ENCODE data around the gene TBC1D14. TPM values are rescaled to one million over a fixed set of nuclear protein-coding genes. Genes with fewer than 3 reads are reported as not detected.
A peak's percentile ranks its signal among the peaks of the same experiment; 100 is the strongest.

Gene TBC1D14
- total RNA-seq, 2 donors from 2014 or later: 43.2 to 46.6 TPM

DNA sequence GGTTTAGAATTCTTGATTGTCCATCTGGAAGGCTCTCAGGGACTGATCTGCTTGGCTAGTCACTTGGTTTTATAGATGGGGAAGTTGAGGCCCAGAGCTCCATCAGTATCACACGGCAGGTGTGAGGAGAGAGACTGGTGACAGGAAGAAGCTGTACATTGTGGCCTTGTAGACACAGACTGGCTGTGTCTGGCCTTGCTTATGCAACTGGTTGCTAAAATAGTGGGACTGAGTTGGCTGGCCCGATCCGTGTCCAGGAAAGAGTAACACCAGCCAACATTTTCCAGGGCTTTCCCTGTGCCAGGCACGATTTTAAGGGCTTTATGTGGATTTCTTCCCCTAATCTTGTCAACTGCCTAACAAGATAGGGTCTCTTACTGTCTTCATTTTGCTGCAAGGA is 2.8 kb downstream of the TBC1D14 start:
- intact Hi-C loops (cut with DNase I): no loop called here
- Histone ChIP-seq H3K36me3 (no peaks in the 10 kb centered on the region), H3K4me1 (peaks cover 21% of the 10 kb centered on the region), H3K27me3 (no peaks in the 10 kb centered on the region), H3K27ac (no peak overlapping the region), H3K9me3 (no peaks in the 10 kb centered on the region), H3K9ac (ENCODE audit: low read depth in 2 of 2, low read length in 2 of 2) (no peak overlapping the region), H3K4me3 (no peak overlapping the region)
- TF ChIP-seq, protein P1, sequence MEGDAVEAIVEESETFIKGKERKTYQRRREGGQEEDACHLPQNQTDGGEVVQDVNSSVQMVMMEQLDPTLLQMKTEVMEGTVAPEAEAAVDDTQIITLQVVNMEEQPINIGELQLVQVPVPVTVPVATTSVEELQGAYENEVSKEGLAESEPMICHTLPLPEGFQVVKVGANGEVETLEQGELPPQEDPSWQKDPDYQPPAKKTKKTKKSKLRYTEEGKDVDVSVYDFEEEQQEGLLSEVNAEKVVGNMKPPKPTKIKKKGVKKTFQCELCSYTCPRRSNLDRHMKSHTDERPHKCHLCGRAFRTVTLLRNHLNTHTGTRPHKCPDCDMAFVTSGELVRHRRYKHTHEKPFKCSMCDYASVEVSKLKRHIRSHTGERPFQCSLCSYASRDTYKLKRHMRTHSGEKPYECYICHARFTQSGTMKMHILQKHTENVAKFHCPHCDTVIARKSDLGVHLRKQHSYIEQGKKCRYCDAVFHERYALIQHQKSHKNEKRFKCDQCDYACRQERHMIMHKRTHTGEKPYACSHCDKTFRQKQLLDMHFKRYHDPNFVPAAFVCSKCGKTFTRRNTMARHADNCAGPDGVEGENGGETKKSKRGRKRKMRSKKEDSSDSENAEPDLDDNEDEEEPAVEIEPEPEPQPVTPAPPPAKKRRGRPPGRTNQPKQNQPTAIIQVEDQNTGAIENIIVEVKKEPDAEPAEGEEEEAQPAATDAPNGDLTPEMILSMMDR (IDR thresholded peaks at IDR 0.05): no peak
- no peak for DNase-seq

DNA sequence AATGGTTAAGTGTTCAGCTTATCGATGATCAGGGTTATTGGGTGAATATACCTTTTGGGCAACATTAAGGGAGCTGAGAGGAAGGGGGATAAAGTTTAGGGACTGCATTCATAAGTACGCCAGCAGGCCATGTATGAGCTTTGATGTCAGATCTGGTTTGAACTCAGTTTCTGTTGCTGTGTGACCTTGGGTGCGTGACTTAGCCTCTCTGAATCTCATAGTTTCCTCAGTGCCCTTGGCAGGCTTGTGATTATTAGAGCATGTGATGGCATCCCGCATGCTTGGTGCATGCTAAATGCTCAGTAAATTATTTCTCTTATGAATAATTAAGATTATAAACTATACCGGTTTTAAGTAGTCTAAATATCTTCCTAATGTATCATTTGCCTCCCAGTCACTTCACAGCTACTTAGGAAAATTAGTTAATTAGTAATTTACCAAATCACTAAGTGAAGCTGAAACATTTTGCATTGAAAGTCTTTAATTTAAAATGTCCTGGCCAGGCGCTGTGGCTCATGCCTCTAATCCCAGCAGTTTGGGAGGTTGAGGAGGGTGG is 3.8 kb downstream of the TBC1D14 start:
- DNase-seq: no peak
- intact Hi-C loops (cut with DNase I): no loop called here
- Histone ChIP-seq H3K27ac (no peak overlapping the region), H3K36me3 (no peaks in the 10 kb centered on the region), H3K4me3 (no peak overlapping the region), H3K9ac (ENCODE audit: low read depth in 2 of 2, low read length in 2 of 2) (no peak overlapping the region), H3K9me3 (no peaks in the 10 kb centered on the region), H3K4me1 (peaks cover 27% of the 10 kb centered on the region), H3K27me3 (no peaks in the 10 kb centered on the region)
- TF ChIP-seq, protein P1 (IDR thresholded peaks at IDR 0.05): no peak

DNA sequence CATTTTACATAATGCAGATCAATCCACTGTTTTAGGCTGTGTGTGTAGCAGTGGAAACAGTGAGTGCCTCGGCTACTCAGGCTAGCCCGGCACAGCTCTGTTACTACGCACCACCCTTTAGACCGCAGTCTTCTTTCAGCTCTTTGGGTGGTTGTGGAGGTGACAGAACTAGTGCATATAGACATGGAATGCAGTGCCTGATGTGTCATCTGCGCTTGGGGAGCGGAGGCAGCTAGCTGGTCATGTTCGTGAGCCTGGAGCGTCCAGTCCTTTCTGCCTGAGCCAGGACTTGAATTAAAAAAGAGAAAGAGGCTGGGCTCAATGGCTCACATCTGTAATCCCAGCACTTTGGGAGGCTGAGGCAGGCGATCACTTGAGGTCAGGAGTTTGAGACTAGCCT is 4.8 kb downstream of the TBC1D14 start:
- TF ChIP-seq, protein P1 (IDR thresholded peaks at IDR 0.05): no peak
- H3K36me3 ChIP-seq: no peaks in the 10 kb centered on the region
- intact Hi-C loops (cut with DNase I): no loop called here
- no peak overlapping the region for H3K9ac ChIP-seq (ENCODE audit: low read depth in 2 of 2, low read length in 2 of 2)
- no peaks in the 10 kb centered on the region for H3K9me3 ChIP-seq
- no peak overlapping the region for H3K4me3 ChIP-seq
- peaks cover 30% of the 10 kb centered on the region for H3K4me1 ChIP-seq
- DNase-seq: no peak
- no peak overlapping the region for H3K27ac ChIP-seq
- no peaks in the 10 kb centered on the region for H3K27me3 ChIP-seq

DNA sequence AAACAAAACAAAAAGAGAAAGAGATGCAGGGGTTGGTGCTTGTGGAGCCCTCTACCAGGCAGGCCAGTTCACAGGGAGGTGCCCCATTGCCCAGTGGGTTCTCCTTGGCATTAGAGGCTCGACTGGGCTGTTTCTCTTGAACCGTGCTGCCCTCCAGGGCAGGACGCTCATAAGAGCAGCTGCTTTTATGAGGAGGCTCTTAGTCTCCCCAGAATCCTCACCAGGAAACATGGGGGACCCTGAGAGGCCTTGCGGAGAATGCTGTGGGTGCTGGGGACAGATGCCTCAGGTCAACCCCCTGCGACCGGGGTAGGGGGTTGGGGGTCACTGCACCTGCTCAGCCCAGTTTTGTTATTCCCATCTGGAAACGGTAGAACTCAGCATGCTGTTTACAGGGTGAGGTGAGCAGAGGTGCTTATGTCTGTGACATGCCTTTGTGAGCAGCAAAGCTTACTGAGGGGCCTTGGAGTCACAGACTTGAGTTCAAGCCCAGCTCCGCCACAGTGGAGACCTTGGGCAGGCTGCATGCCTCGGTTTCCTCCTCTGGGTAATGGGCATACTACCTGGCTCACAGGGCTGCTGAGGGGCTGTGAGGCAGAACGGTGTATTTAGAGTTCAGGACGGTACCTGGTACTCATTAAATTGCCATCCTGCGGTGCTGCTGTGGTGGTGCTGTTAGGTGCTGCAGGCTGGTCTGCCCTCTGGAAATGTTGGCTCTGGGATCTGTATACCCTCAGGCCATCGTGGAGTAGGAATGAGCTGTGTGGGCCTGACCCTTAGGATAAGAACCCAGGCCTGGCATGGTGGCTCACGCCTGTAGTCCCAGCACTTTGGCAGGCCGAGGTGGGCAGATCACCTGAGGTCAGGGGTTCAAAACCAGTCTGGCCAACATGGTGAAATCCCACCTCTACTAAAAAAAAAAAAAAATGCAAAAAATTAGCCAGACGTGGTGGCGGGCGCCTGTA is 5.7 kb downstream of the TBC1D14 start:
- peak overlapping the region; percentile 87 for H3K27ac ChIP-seq
- H3K4me3 ChIP-seq: no peak overlapping the region
- no peaks in the 10 kb centered on the region for H3K27me3 ChIP-seq
- intact Hi-C loops (cut with DNase I): no loop called here
- peak overlapping the region; percentile 45 to 65 for H3K9ac ChIP-seq (ENCODE audit: low read depth in 2 of 2, low read length in 2 of 2)
- peaks cover 30% of the 10 kb centered on the region for H3K4me1 ChIP-seq
- H3K36me3 ChIP-seq: no peaks in the 10 kb centered on the region
- TF ChIP-seq, protein P1 (IDR thresholded peaks at IDR 0.05): no peak
- no peak for DNase-seq
- H3K9me3 ChIP-seq: no peaks in the 10 kb centered on the region

DNA sequence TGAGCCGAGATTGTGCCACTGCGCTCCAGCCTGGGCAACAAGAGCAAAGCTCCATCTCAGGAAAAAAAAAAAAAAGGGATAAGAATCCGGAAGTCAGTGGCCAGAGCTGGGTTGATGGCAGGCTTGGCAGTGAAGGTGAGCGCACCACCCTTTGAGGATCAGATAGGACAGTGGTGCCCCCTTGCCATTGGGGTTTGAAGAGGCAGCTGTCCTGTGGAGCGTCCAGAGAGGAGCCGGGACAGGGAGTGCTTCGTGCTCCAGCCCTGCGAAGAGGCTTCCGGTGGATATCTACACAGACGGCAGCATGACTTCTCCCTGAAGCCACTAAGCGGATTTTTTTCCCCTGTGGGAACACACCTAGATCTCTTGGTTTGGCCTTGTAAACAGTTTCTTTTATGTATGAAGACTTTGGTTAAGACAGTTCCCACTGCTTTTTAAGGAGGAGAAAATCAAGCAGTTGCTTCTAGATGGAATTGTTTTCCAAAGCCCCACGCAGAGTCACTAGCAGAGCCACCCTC is 6.5 kb downstream of the TBC1D14 start:
- no peak for DNase-seq

More for the DNA sequence above, 6.5 kb downstream of the TBC1D14 start:
- Histone ChIP-seq H3K36me3 (no peaks in the 10 kb centered on the region), H3K9ac (ENCODE audit: low read depth in 2 of 2, low read length in 2 of 2) (peak overlapping the region; percentile 31 to 61), H3K4me1 (peaks cover 30% of the 10 kb centered on the region), H3K9me3 (no peaks in the 10 kb centered on the region), H3K27me3 (no peaks in the 10 kb centered on the region), H3K27ac (peak overlapping the region; percentile 87), H3K4me3 (no peak overlapping the region)
- TF ChIP-seq, protein P1 (IDR thresholded peaks at IDR 0.05): no peak
- intact Hi-C loops (cut with DNase I): no loop called here

Data from colonic mucosa (tissue), 4 donors.